ENCODE measurements around the gene SLC1A2.

SLC1A2 gene

GRCh38 chr11:35237860-35238715, 181.3 kb downstream of the SLC1A2 start:
- CTCF ChIA-PET = interaction anchor here (0.7 to 2.9 kb wide), 3 partner anchors 8 to 29 kb away, joined by 3 to 11 read pairs (median 3); no protein-coding TSS in a partner anchor
- H3K4me3 ChIP-seq (ENCODE audit: low read depth, low read length) = no peak overlapping the region
- TF ChIP-seq CTCF (IDR thresholded peaks at IDR 0.05; ENCODE audit: insufficient read depth, low read length, missing control alignments) = peak; percentile 20
- POLR2A ChIA-PET = no interaction called here
- DNase-seq (ENCODE audit: low read depth, low spot score) = no peak

GRCh38 chr11:35237351-35237750, 182.0 kb downstream of the SLC1A2 start:
- ChIA-PET CTCF (interaction anchor here (0.5 to 2.9 kb wide), 4 partner anchors 9 to 25 kb away, joined by 3 to 11 read pairs (median 3); no protein-coding TSS in a partner anchor), POLR2A (no interaction called here)
- no peak overlapping the region for H3K4me3 ChIP-seq (ENCODE audit: low read depth, low read length)

GRCh38 chr11:35236667-35237003, 182.7 kb downstream of the SLC1A2 start:
- TF ChIP-seq CTCF (IDR thresholded peaks at IDR 0.05; ENCODE audit: insufficient read depth, low read length, missing control alignments) = no peak
- H3K4me3 ChIP-seq (ENCODE audit: low read depth, low read length) = no peak overlapping the region
- ChIA-PET POLR2A (no interaction called here), CTCF (interaction anchor here (1.0 to 2.9 kb wide), 2 partner anchors 10 to 24 kb away, joined by 3 to 11 read pairs; no protein-coding TSS in a partner anchor)
- no peak for DNase-seq (ENCODE audit: low read depth, low spot score)

More at GRCh38 chr11:35237351-35237750, 182.0 kb downstream of the SLC1A2 start:
- DNase-seq (ENCODE audit: low read depth, low spot score) = no peak
- TF ChIP-seq CTCF (IDR thresholded peaks at IDR 0.05; ENCODE audit: insufficient read depth, low read length, missing control alignments) = no peak

GRCh38 chr11:35235936-35236666, 183.3 kb downstream of the SLC1A2 start:
- POLR2A ChIA-PET = no interaction called here
- no peak for DNase-seq (ENCODE audit: low read depth, low spot score)
- TF ChIP-seq CTCF (IDR thresholded peaks at IDR 0.05; ENCODE audit: insufficient read depth, low read length, missing control alignments) = no peak
- CTCF ChIA-PET = interaction anchor here (1.0 to 2.9 kb wide), 3 partner anchors 8 to 25 kb away, joined by 3 to 11 read pairs (median 3); no protein-coding TSS in a partner anchor
- no peak overlapping the region for H3K4me3 ChIP-seq (ENCODE audit: low read depth, low read length)

GRCh38 chr11:35235498-35235897, 183.9 kb downstream of the SLC1A2 start:
- ChIA-PET CTCF (interaction anchor here (1.1 kb wide), 1 partner anchor 8 kb away, joined by 3 read pairs; no protein-coding TSS in a partner anchor), POLR2A (no interaction called here)
- no peak for DNase-seq (ENCODE audit: low read depth, low spot score)
- no peak for TF ChIP-seq CTCF (IDR thresholded peaks at IDR 0.05; ENCODE audit: insufficient read depth, low read length, missing control alignments)
- no peak overlapping the region for H3K4me3 ChIP-seq (ENCODE audit: low read depth, low read length)

GRCh38 chr11:35235157-35235468, 184.2 kb downstream of the SLC1A2 start:
- POLR2A ChIA-PET = no interaction called here
- DNase-seq (ENCODE audit: low read depth, low spot score) = no peak
- CTCF ChIA-PET = interaction anchor here (1.1 kb wide), 1 partner anchor 7 kb away, joined by 3 read pairs; no protein-coding TSS in a partner anchor
- H3K4me3 ChIP-seq (ENCODE audit: low read depth, low read length) = no peak overlapping the region
- no peak for TF ChIP-seq CTCF (IDR thresholded peaks at IDR 0.05; ENCODE audit: insufficient read depth, low read length, missing control alignments)
